T-helper 22 cell (primary cell): Measurements from ENCODE around the gene HEXIM1.

Experiments used
- DNase-seq: peaks from one replicate; pipeline ENCODE4 v3.0.0-alpha.2; 2020; ENCODE audit warnings: low read depth

HEXIM1 gene

DNA sequence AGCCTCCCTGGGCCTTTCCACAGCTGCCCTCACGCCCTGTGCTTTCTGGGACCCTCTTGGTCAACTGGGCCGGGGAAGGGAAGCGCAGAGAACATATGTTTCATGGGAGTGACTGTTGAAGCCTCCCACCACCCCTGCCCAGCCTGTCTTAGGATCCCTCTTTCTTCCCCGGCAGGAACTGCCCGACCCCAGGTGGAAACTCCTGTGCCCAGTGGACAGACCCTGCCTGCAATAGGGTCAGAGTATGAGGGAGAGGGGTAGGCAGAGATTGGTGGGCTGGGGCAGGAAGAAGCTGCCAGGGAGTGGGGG lies 23.9 kb downstream of the HEXIM1 start:
- DNase-seq = no peak

DNA sequence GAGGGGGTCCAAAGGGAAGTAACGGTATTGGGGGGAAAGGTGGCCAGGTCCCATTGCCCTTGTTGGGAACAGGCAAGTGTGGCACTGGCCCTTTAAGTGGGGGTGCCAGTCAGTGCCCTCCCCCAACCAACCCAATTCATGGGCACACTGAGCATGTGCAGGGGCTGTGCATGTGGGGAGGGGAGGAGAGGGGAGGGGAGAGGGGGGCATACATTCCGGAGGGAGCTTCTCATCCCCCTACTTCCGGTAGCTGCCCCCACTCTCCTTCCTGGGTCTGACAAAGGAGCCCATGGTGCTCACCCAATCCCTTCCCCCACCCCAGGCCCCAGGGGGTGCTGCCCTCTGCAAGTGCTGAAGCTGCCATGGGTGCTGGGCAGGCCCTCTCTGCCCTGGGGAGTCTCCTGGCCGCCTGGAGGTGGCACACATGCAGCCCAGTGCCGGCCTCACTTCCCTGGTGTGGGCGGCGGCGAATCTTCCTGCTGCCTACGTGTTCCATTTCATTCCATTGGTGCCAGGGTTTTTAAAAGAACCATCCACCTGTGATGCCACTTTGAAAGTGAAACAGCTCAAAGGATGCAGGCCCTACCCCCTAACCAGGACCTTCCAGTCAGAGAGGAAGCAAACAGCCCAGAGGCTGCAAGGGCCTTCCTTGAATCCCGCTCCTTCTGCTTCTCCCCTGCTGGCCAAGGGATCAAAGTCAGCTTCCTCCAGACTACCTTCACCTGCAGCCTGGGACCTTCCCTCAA lies 24.4 kb downstream of the HEXIM1 start:
- DNase-seq = peak; percentile 12

DNA sequence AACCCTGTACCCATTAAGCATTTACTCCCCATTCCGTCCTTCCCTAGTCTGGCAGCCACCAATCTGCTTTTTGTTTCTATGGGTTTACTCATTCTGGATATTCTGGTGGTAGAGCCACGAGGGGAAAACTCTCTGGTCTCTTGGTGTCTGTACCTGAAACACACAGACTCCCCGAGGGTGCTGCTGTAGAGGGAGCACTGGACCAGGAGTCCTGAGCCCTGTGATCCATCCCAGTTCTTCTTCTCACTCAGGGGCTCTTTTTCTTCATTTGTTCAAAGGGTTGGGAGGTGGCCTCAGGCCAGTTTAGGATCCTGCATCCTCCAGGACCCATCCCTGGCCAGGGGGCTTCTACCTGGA lies 27.5 kb downstream of the HEXIM1 start:
- no peak for DNase-seq

DNA sequence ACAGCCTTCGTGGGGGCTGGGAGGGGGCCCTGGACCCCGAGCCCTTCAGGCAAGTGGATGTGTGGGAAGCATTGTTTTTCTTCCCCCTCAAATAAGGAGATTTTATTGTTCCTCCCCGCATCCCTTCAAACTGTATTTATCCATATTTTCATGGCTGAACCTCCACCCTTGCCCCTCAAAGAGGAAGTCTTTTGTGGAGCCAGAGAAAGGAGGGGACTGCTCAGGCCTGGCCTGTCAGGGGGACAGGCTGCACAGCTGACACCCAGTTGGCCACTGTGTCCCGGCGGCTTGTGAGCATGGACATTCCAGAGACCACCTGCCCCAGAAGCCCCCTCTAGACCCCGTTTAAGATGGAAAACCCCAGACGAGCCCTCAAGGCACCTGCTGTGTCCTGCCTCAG lies 29.3 kb downstream of the HEXIM1 start:
- DNase-seq = no peak

DNA sequence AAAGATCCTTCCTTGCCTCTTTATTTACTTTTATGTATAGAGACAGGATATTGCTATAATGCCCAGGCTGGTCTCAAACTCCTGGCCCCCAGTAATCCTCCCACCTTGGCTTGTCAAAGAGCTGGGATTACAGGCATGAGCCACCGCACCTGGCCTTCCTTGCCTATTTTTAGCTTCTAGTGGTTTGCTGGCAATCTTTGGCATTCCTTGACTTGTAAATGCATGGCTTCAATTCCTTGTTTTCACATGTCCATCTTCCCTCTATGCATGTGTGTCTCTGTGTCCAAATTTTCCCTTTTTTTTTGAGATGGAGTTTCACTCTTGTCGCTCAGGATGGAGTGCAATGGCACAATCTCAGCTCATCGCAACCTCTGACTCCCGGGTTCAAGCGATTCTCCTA lies 35.9 kb downstream of the HEXIM1 start:
- DNase-seq = no peak

DNA sequence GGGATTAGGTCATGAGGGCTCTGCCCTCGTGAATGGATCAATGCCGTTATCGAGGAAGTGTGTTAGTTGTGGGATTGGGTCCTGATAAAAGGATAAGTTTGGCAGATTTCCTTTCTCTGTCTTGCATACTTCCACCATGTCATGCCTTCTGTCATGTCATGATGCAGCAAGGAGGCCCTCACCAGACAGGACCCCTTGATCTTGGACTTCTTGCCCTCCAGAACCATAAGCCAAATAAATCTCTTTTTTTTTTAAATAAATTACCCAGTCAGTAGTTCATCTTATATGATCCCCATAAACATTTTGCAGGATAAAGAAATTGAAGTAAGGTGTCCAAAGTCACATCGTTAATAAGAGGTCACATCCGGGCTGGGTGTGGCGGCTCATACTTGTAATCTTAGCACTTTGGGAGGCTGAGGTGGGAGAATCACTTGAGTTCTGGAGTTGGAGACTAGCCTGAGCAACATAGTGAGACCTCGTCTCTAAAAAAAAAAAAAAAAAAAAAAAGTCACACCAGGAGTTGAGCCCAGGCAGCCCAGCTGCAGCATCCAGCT lies 38.6 kb downstream of the HEXIM1 start:
- no peak for DNase-seq

DNA sequence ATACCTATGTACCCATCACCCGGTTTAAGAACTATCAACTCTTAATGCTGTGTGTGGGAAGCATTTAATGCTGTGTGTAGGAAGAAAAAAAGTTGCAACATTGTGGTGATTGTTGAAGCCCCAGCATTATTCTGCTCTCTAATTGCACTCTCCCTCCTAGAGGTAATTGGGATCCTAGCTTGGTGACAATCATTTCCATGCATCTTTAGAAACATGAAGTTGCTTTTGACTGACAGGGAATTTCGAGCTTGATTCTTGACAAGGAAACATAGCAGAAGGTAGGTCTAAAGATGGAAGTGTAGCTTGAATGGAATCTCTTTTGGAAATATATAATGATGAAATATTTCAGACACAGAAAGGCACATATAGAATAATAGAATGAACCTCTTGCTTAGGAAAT lies 40.7 kb downstream of the HEXIM1 start:
- no peak for DNase-seq

DNA sequence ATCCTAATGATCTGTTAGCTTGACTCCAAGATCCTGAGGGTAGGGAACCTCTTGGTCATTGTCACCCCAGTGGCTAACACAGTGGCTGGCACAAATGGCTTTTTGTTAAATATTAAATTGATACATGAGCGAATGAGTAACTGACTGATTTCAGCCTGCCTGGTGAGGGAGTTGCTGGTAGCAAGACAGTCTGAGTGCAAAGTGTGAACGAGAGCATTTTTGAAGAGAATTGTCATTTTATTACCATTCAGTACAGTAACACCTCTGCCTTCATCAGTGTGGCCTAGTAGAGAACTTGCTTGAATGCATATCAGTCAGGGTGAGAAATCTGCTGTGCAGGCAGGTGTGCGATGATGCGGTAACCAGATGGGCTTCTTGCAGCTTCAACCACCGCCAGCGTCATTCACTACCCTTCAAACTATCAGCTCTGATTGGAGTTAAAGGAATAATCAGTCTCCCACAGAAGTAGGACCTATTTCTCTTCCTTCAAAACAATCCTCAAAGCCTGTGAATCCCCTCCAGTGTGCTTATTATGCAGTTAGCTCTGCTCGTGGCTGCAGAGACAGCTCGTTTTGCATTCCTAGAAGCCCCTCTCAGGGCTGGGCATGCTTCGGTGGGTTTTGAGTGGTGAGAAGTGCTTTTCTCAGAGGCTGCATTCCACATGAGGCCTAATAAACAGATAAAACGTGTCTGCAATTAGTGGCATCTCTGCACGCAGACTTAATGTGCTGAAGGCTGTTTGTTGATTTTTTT lies 42.4 kb downstream of the HEXIM1 start:
- no peak for DNase-seq

DNA sequence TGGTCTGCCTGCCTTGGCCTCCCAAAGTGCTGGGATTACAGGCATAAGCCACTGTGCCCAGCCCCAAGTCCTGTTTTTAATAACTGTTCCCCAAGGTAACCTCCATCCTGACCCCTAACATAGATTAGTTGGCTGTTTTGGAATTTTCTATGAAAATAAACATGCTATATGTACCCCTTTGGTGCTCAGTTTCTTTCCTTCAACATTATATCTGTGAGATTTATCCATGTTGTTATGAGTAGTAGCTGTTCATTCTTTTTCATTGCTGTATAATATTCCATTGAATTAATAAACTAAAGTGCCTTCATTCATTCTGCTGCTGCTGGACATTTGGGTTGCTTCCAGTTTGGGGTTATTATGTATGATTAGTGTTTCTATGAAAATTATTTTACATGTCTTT lies 47.1 kb downstream of the HEXIM1 start:
- DNase-seq = no peak

DNA sequence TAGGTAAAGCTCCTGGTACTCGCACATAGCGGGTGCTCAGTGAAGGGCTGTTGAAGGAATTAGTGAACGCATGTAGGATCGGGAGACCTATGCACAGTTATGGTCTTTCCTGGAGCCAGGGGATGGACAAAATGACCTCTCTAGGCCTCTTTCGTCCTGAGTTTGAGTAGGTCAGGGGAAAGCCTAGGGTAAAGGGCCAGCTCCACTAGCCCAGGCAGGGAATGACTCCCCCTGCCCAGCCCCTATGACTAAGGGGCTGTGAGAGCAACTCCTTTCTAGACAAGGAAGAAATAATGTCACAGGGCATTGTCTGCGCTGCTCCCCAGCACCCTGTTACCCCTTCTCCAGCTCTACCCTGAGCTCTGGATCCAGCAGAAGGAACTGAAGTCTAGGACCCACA lies 48.8 kb downstream of the HEXIM1 start:
- DNase-seq = no peak

DNA sequence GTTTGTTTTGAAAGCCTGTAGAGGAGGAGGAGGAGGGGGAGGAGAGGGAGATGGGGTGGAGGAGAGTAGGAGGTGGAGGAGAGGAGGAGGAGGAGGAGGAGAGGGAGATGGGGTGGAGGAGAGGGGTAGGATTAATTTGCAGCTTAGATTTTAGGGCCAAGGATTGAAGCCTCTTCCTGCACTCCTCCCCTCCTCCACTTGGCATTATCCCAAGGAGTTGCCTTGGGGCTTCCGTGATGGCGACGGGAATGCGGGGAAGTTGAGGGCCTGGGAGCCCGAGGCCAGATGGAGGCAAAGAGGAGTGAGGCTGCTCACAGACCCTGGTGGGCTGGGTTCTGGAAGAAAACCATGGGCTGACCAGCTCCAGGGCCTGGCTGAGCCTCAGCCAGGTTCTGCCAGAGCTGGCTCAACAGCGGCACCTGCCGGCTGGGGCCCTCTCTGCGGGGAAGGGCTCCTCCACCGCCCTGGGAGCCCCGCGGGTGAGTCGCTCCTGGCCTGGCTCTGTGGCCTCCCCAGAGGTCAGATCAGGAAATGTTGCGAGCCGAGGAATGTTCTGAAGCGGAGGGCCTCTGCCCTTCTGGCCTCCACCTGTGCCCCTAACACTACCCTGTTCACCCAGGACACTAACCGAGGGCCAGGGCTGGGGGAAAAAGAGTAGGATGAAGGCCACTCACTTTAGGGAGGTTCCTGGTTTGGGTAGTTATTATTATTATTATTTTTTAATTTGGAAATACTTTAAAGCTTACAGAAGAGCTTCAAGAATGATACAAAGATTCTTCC lies 49.5 kb downstream of the HEXIM1 start:
- peak; percentile 63 for DNase-seq

DNA sequence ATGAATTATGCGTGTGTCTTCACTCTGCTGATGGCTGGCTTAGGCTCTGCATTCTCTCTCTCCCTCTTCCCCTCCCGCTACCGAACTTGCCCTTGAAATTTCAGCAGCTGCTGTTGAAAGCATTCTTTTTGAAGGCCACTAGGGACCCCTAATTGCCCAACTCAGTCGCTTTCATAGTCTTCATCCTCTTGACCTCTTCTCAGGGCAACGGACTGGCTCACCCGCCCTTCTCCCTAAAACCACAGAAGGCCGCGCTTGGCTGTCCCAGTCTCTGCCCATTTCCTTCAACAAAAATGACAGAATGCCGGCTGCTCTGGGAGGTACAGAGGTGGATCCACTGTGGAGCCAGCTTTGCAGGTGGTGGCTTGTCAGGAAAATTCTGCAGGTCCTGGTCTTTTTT lies 52.4 kb downstream of the HEXIM1 start:
- no peak for DNase-seq

DNA sequence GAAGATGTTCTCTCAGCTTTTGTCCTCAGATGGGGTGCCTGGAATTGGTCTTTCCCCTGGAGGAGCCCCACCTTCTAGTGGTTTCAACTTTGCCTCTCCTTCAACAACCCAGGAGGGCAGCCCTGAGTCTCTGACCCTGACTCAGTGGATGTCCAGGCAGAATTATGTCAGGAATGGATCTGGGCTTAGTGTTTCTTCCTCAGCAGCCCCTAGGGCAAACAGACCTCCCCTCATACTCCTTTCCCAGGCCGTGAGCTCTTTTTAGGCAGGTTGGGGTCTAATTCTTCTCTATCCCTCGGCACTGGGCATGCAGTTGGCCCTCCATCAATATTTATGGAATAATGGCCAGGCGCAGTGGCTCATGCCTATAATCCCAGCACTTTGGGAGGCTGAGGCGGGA lies 53.2 kb downstream of the HEXIM1 start:
- no peak for DNase-seq
